Sigmoid colon (tissue), 7 donors: ENCODE results near the gene HAT1. TPM values are rescaled to one million over a fixed set of nuclear protein-coding genes. Genes with fewer than 3 reads are reported as not detected.

Experiments used
- DNase-seq: peaks from one replicate; pipeline ENCODE4 v3.0.0-alpha.2; 2019
- H3K27ac ChIP-seq, 4 donors: fragments of 200-600 bp; sonication (generic); one replicate each; pipeline ENCODE4 v1.5.1; 2016 to 2019; ENCODE audit warnings: mild to moderate bottlenecking in 1 of 4
- H3K27me3 ChIP-seq, 3 donors: fragments of 200-600 bp; sonication (generic); one replicate each; pipeline ENCODE4 v1.5.1; 2019; ENCODE audit warnings: mild to moderate bottlenecking in 1 of 3
- H3K36me3 ChIP-seq, 4 donors: fragments of 200-600 bp; sonication (generic); one replicate each; pipeline ENCODE4 v1.5.1; 2016 to 2019
- H3K4me1 ChIP-seq, 4 donors: fragments of 200-600 bp; sonication (generic); one replicate each; pipeline ENCODE4 v1.5.1; 2017 to 2019
- H3K4me3 ChIP-seq, 4 donors: fragments of 200-600 bp; sonication (generic); one replicate each; pipeline ENCODE4 v1.5.1; 2017 to 2019; ENCODE audit warnings: mild to moderate bottlenecking in 2 of 4, moderate library complexity in 1 of 4
- H3K9me3 ChIP-seq, 4 donors: fragments of 200-600 bp in 3 of 4; sonication (generic) in 3 of 4; one replicate each; pipeline versions ENCODE4 v1.5.1 to v1.6.1; 2013 to 2019
- EP300 ChIP-seq, 4 donors: sonication (generic); formaldehyde crosslinking; IDR thresholded peaks; one replicate each; pipeline ENCODE4 v1.6.1; 2017; ENCODE audit warnings: antibody characterized with exemption in 4 of 4
- POLR2A ChIP-seq, 2 donors: fragments of 450-650 bp; IDR thresholded peaks; one replicate each; pipeline ENCODE4 v1.6.1; 2016; ENCODE audit warnings: antibody characterized with exemption in 2 of 2, mild to moderate bottlenecking in 2 of 2, moderate library complexity in 2 of 2
- POLR2AphosphoS5 ChIP-seq, 4 donors: sonication (generic); formaldehyde crosslinking; IDR thresholded peaks; one replicate each; pipeline ENCODE4 v1.6.1; 2017; ENCODE audit warnings: antibody characterized with exemption in 4 of 4
- whole genome bisulfite sequencing, 2 donors: extraction: QIAGEN DNeasy Blood & Tissue Kit; methylation state at CpG; one replicate each; pipeline ENCODE4 v1.1.7; 2013; 5-methylcytosine and 5-hydroxymethylcytosine counted together
- intact Hi-C: fragments of 100-400 bp; cut with DNase I; formaldehyde crosslinking; loops from one replicate; pipeline ENCODE4 v1.15.1; 2023
- polyA plus RNA-seq, 3 donors: library from polyadenylated mRNA; stranded (reverse); fragments of 200-250 nt; gene quantifications; one replicate each; pipeline ENCODE4 v1.2.3, GENCODE V29; 2013
- total RNA-seq, 4 donors: library from RNA; depleted of rRNA; stranded (reverse); fragments of >200 nt; gene quantifications; one replicate each; pipeline ENCODE4 v1.1.0, GENCODE V29; 2016
- TF ChIP-seq, protein P1 (sequence below), 4 experiments: fragments of 450-650 bp in 3 of 4; fragments of 200-600 bp in 1 of 4; IDR thresholded peaks; one replicate each; pipeline ENCODE4 v1.5.1; 2016 to 2019; ENCODE audit warnings: antibody characterized with exemption in 4 of 4, mild to moderate bottlenecking in 3 of 4, moderate library complexity in 2 of 4
- donor health status: healthy with polysubstance abuse.
- donor health status: Bipolar disorder and iron deficiency.
- donor health status: healthy.

Gene HAT1
- total and polyA plus RNA-seq, 7 donors = 25.5 to 41.0 (median 34.0) TPM

DNA sequence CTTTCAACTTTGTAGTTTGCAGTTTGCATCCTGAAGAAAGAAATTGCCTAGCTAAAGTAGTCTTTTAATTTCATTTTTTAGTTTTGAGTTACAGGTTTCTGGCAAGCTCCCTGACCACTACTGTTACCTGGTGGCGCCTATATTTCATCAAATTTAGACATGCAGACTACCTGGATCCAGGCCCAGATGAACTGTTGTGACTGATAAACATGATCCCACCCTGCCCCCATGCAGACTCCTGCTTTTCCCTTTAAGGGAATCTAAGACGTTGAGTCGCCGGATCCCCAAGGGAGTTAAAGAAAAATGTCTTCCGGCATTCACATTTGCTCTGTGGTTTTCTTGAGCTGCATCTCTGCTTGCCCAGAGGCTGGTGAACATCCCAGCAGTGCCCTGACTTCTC, 99.7 kb downstream of the HAT1 start:
- H3K27me3 ChIP-seq = no peaks in the 10 kb centered on the region
- peaks cover 0 to 12% (median 9%) of the 10 kb centered on the region in 4 donors for H3K4me1 ChIP-seq
- 69 to 81% methylated on average over 5 of the region's 5 CpGs for WGBS, 2 donors
- H3K4me3 ChIP-seq = no peak overlapping the region
- no peak for DNase-seq
- H3K27ac ChIP-seq = no peak overlapping the region
- TF ChIP-seq POLR2AphosphoS5 (IDR thresholded peaks at IDR 0.05) = no peak
- TF ChIP-seq POLR2A (IDR thresholded peaks at IDR 0.05) = no peak
- no peak for TF ChIP-seq EP300 (IDR thresholded peaks at IDR 0.05)
- TF ChIP-seq, protein P1, sequence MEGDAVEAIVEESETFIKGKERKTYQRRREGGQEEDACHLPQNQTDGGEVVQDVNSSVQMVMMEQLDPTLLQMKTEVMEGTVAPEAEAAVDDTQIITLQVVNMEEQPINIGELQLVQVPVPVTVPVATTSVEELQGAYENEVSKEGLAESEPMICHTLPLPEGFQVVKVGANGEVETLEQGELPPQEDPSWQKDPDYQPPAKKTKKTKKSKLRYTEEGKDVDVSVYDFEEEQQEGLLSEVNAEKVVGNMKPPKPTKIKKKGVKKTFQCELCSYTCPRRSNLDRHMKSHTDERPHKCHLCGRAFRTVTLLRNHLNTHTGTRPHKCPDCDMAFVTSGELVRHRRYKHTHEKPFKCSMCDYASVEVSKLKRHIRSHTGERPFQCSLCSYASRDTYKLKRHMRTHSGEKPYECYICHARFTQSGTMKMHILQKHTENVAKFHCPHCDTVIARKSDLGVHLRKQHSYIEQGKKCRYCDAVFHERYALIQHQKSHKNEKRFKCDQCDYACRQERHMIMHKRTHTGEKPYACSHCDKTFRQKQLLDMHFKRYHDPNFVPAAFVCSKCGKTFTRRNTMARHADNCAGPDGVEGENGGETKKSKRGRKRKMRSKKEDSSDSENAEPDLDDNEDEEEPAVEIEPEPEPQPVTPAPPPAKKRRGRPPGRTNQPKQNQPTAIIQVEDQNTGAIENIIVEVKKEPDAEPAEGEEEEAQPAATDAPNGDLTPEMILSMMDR (IDR thresholded peaks at IDR 0.05) = no peak
- H3K9me3 ChIP-seq = no peaks in the 10 kb centered on the region
- intact Hi-C loops = no loop called here
- no peaks in the 10 kb centered on the region for H3K36me3 ChIP-seq

DNA sequence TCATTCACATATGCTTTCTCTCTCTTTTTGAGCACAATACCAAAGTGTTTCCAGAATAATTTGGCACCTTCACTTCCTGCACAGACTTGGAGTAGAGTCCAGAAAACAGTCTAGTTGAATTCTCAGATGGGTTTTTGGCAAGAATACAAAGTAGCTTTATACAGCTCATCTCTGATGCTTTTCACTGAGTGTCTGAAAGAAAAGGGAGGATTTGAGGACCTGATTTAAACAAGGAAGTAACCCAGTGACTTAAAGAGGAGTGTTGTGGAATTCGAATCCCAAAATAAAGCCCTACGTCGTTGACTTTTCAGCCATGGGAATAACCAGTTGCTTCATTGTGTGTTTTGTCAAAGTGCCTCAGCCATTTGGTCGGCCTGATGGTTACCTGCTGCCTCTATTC, 109.3 kb downstream of the HAT1 start:
- Histone ChIP-seq H3K27me3 (no peaks in the 10 kb centered on the region), H3K36me3 (no peaks in the 10 kb centered on the region), H3K4me1 (no peaks in the 10 kb centered on the region), H3K27ac (no peak overlapping the region), H3K4me3 (no peak overlapping the region), H3K9me3 (no peaks in the 10 kb centered on the region)
- WGBS, 2 donors = 84 to 94% methylated on average over 4 of the region's 4 CpGs
- intact Hi-C loops = no loop called here
- TF ChIP-seq, protein P1 (IDR thresholded peaks at IDR 0.05) = no peak
- TF ChIP-seq EP300 (IDR thresholded peaks at IDR 0.05) = no peak
- TF ChIP-seq POLR2A (IDR thresholded peaks at IDR 0.05) = no peak
- no peak for DNase-seq

Other genes with a start within 250 kb of the HAT1 start
- gene DYNC1I2, start 235.0 kb upstream of the HAT1 start, total RNA-seq = 100 to 1,000 TPM; 103 to 133 (median 127) TPM
- gene DYNC1I2, start 235.0 kb upstream of the HAT1 start, polyA plus RNA-seq = 10 to 100 TPM; 69.8 to 84.7 (median 83.2) TPM
- 10 to 100 TPM; 53.5 to 77.8 (median 55.9) TPM for gene SLC25A12, start 28.2 kb upstream of the HAT1 start, total RNA-seq
- gene SLC25A12, start 28.2 kb upstream of the HAT1 start, polyA plus RNA-seq = 10 to 100 TPM; 12.0 to 15.8 (median 13.4) TPM
- gene METAP1D, start 77.5 kb downstream of the HAT1 start, total RNA-seq = 10 to 100 TPM in 2 of 4 donors, 1 to 10 TPM in 2; 7.8 to 14.4 (median 10.2) TPM
- gene METAP1D, start 77.5 kb downstream of the HAT1 start, polyA plus RNA-seq = 1 to 10 TPM in 2 of 3 donors, under 1 TPM in 1; 0.60 to 5.4 (median 2.3) TPM
- 1 to 10 TPM in 1 of 4 donors, under 1 TPM in 3; 0.27 to 1.1 (median 0.52) TPM for gene DLX1, start 163.0 kb downstream of the HAT1 start, total RNA-seq
- under 1 TPM in 1 of 3 donors, not detected in 2; 0.22 TPM for gene DLX1, start 163.0 kb downstream of the HAT1 start, polyA plus RNA-seq
- gene DLX2, start 180.4 kb downstream of the HAT1 start, total RNA-seq = under 1 TPM in 2 of 4 donors, not detected in 2; under 0.01 to 0.14 TPM
- gene DLX2, start 180.4 kb downstream of the HAT1 start, polyA plus RNA-seq = under 1 TPM in 1 of 3 donors, not detected in 2; 0.04 TPM